H9 (cell line): ENCODE data around the gene MSI2. TPM values are rescaled to one million over a fixed set of nuclear protein-coding genes. Genes with fewer than 3 reads are reported as not detected.

ENCODE experiments used
- DNase-seq: peaks from one replicate; pipeline ENCODE4 v3.0.0-alpha.2; 2017
- H2AFZ ChIP-seq: one replicate; pipeline ENCODE4 v1.6.1; 2013; ENCODE audit warnings: mild to moderate bottlenecking, low read length, control low read depth, moderate library complexity
- H2AK5ac ChIP-seq: 2 replicates; pipeline ENCODE4 v1.6.1; 2013; ENCODE audit warnings: low read length, control low read depth, mixed read lengths; ENCODE audit not compliant: insufficient read length
- H2BK120ac ChIP-seq: one replicate; pipeline ENCODE4 v1.6.1; 2013; ENCODE audit warnings: low read depth, mild to moderate bottlenecking, low read length, control low read depth, inconsistent platforms; ENCODE audit not compliant: poor library complexity, severe bottlenecking
- H2BK12ac ChIP-seq: 2 replicates; pipeline ENCODE4 v1.6.1; 2013; ENCODE audit warnings: low read length, control low read depth, mixed read lengths, low read depth; ENCODE audit not compliant: insufficient read length
- H2BK15ac ChIP-seq: 2 replicates; pipeline ENCODE4 v1.6.1; 2013; ENCODE audit warnings: low read depth, low read length, control low read depth
- H2BK20ac ChIP-seq: one replicate; pipeline ENCODE4 v1.6.1; 2013; ENCODE audit warnings: low read depth, mild to moderate bottlenecking, low read length, control low read depth, inconsistent platforms; ENCODE audit not compliant: poor library complexity, severe bottlenecking
- H2BK5ac ChIP-seq: 2 replicates; pipeline ENCODE4 v1.6.1; 2013; ENCODE audit warnings: low read length, control low read depth, mixed read lengths; ENCODE audit not compliant: insufficient read length
- H3K14ac ChIP-seq: 2 replicates; pipeline ENCODE4 v1.6.1; 2013; ENCODE audit warnings: low read length, control low read depth; ENCODE audit not compliant: insufficient read depth
- H3K18ac ChIP-seq: 2 replicates; pipeline ENCODE4 v1.6.1; 2013; ENCODE audit warnings: low read depth, mild to moderate bottlenecking, mixed read lengths, low read length, control low read depth; ENCODE audit not compliant: insufficient read length
- H3K23ac ChIP-seq: 2 replicates; pipeline ENCODE4 v1.6.1; 2013; ENCODE audit warnings: low read length, control low read depth, mixed read lengths, low read depth; ENCODE audit not compliant: insufficient read length
- H3K23me2 ChIP-seq: 2 replicates; pipeline ENCODE4 v1.6.1; 2013; ENCODE audit warnings: low read depth, mild to moderate bottlenecking, mixed read lengths, low read length, control low read depth; ENCODE audit not compliant: insufficient read length, poor library complexity, severe bottlenecking
- H3K27ac ChIP-seq: 2 replicates; pipeline ENCODE4 v1.5.1; 2013; ENCODE audit warnings: low read length, control low read depth, mixed read lengths, low read depth; ENCODE audit not compliant: insufficient read length
- H3K27me3 ChIP-seq: 2 replicates; pipeline ENCODE4 v1.6.1; 2013; ENCODE audit warnings: low read length, control low read depth, inconsistent platforms; ENCODE audit not compliant: insufficient read depth
- H3K4ac ChIP-seq: 2 replicates; pipeline ENCODE4 v1.6.1; 2013; ENCODE audit warnings: low read depth, mild to moderate bottlenecking, control low read depth, inconsistent platforms, low read length, moderate library complexity
- H3K4me1 ChIP-seq: 2 replicates; pipeline ENCODE4 v1.6.1; 2013; ENCODE audit warnings: low read length, control low read depth, inconsistent platforms; ENCODE audit not compliant: insufficient read depth
- H3K4me2 ChIP-seq: 2 replicates; pipeline ENCODE4 v1.6.1; 2013; ENCODE audit warnings: low read length, control low read depth, mixed read lengths; ENCODE audit not compliant: insufficient read length, insufficient read depth
- H3K56ac ChIP-seq: 2 replicates; pipeline ENCODE4 v1.6.1; 2013; ENCODE audit warnings: low read depth, mild to moderate bottlenecking, mixed read lengths, low read length, control low read depth; ENCODE audit not compliant: insufficient read length
- H3K79me1 ChIP-seq: 2 replicates; pipeline ENCODE4 v1.6.1; 2013; ENCODE audit warnings: low read depth, mild to moderate bottlenecking, moderate library complexity, low read length, control low read depth, inconsistent platforms; ENCODE audit not compliant: insufficient read depth, poor library complexity, severe bottlenecking
- H3K79me2 ChIP-seq: 2 replicates; pipeline ENCODE4 v1.6.1; 2013; ENCODE audit warnings: low read length, control low read depth, inconsistent platforms; ENCODE audit not compliant: insufficient read depth
- H3K9ac ChIP-seq: 2 replicates; pipeline ENCODE4 v1.6.1; 2013; ENCODE audit warnings: low read length, control low read depth, mixed read lengths; ENCODE audit not compliant: insufficient read length; ENCODE audit errors: extremely low read depth
- H3K9me3 ChIP-seq: one replicate; pipeline ENCODE4 v1.6.1; 2013; ENCODE audit warnings: low read depth, low read length, inconsistent platforms; ENCODE audit not compliant: control insufficient read depth
- H3T11ph ChIP-seq: one replicate; pipeline ENCODE4 v1.6.1; 2013; ENCODE audit warnings: mild to moderate bottlenecking, low read length, control low read depth, inconsistent platforms
- H4K20me1 ChIP-seq: one replicate; pipeline ENCODE4 v1.6.1; 2013; ENCODE audit not compliant: control insufficient read depth, insufficient read length, insufficient read depth
- H4K5ac ChIP-seq: 2 replicates; pipeline ENCODE4 v1.6.1; 2013; ENCODE audit warnings: low read depth, mild to moderate bottlenecking, mixed read lengths, low read length, control low read depth; ENCODE audit not compliant: insufficient read length
- H4K8ac ChIP-seq: replicated peaks from 2 replicates; pipeline ENCODE4 v1.6.1; 2013; ENCODE audit warnings: low read length, control low read depth, mixed read lengths, low read depth; ENCODE audit not compliant: insufficient read length
- H4K91ac ChIP-seq: 2 replicates; pipeline ENCODE4 v1.6.1; 2013; ENCODE audit warnings: low read depth, mild to moderate bottlenecking, moderate library complexity, mixed read lengths, low read length, control low read depth; ENCODE audit not compliant: insufficient read length
- H3K27ac Mint-ChIP-seq, 3 experiments: 2 replicates in 2 of 3; 3 replicates in 1 of 3; pipeline ENCODE4 v1.8.0; 2020 to 2021; ENCODE audit warnings: mixed read lengths in 3 of 3, mild to moderate bottlenecking in 1 of 3, moderate library complexity in 1 of 3
- H3K27me3 Mint-ChIP-seq: 2 replicates; pipeline ENCODE4 v1.8.0; 2021; ENCODE audit warnings: low read depth, mild to moderate bottlenecking, moderate library complexity, mixed read lengths
- H3K36me3 Mint-ChIP-seq, 3 experiments: 2 replicates in 2 of 3; 3 replicates in 1 of 3; pipeline ENCODE4 v1.8.0; 2020 to 2021; ENCODE audit warnings: low read depth in 3 of 3, mixed read lengths in 3 of 3; ENCODE audit not compliant: insufficient read depth in 1 of 3
- H3K4me1 Mint-ChIP-seq, 2 experiments: 2 replicates each; pipeline ENCODE4 v1.8.0; 2020; ENCODE audit warnings: mixed read lengths in 2 of 2
- H3K4me3 Mint-ChIP-seq, 2 experiments: 2 replicates in 1 of 2; 3 replicates in 1 of 2; pipeline ENCODE4 v1.8.0; 2020 to 2021; ENCODE audit warnings: mild to moderate bottlenecking in 2 of 2, mixed read lengths in 2 of 2, moderate library complexity in 1 of 2
- H3K9me3 Mint-ChIP-seq, 2 experiments: 2 replicates in 1 of 2; 3 replicates in 1 of 2; pipeline ENCODE4 v1.8.0; 2020; ENCODE audit warnings: mild to moderate bottlenecking in 2 of 2, mixed read lengths in 2 of 2, moderate library complexity in 1 of 2
- CTCF ChIP-seq: fragments of 200-600 bp; sonication (generic); conservative IDR thresholded peaks from 3 replicates; pipeline ENCODE4 v1.8.0; 2021; ENCODE audit warnings: antibody characterized with exemption, mild to moderate bottlenecking
- WGBS: extraction: QIAGEN DNeasy Blood & Tissue Kit; methylation state at CpG from one replicate; pipeline ENCODE4 v1.1.7; 2013; ENCODE audit warnings: missing lambda C conversion rate, low lambda C conversion rate, mixed read lengths; ENCODE audit not compliant: insufficient read length; ENCODE audit errors: extremely low coverage; 5-methylcytosine and 5-hydroxymethylcytosine counted together
- total RNA-seq: library from RNA; stranded (reverse); gene quantifications from 2 replicates; pipeline ENCODE4 v1.2.1, GENCODE V29; 2021

MSI2 gene
- total RNA-seq, 1 experiment from 2014 or later: 98.5 TPM

GRCh38 chr17:57502022-57502421, 245.7 kb downstream of the MSI2 start:
- no peak for TF ChIP-seq CTCF
- H3K79me1 ChIP-seq: no peaks in the 10 kb centered on the region
- H3K4me1 ChIP-seq: peaks cover 10% of the 10 kb centered on the region; the same call in 1 of the 2 replicates
- no peak overlapping the region for H2AK5ac ChIP-seq
- Mint-ChIP-seq H3K9me3 (no peaks in the 10 kb centered on the region), H3K4me1 (peaks cover 5 to 15% of the 10 kb centered on the region in 2 experiments), H3K36me3 (no peaks in the 10 kb centered on the region), H3K4me3 (no peak overlapping the region), H3K27me3 (no peaks in the 10 kb centered on the region; the same call in 1 of the 2 replicates), H3K27ac (no peak overlapping the region)
- no peak overlapping the region for H2BK15ac ChIP-seq
- no peak overlapping the region for H2BK120ac ChIP-seq
- no peaks in the 10 kb centered on the region for H3K27me3 ChIP-seq
- no peak overlapping the region for H2BK5ac ChIP-seq
- no peak overlapping the region for H3K4me2 ChIP-seq
- no peak overlapping the region for H3K18ac ChIP-seq
- H3K4ac ChIP-seq: no peak overlapping the region
- no peaks in the 10 kb centered on the region for H3K9me3 ChIP-seq
- H4K8ac ChIP-seq: no peak overlapping the region
- H3K9ac ChIP-seq: no peak overlapping the region
- H3K23ac ChIP-seq: no peak overlapping the region
- no peak overlapping the region for H3K56ac ChIP-seq
- no peak overlapping the region for H2BK20ac ChIP-seq
- H3K23me2 ChIP-seq: no peaks in the 10 kb centered on the region
- WGBS: no CpG with 5 or more reads among the region's 4 CpGs
- H3T11ph ChIP-seq: no peak overlapping the region
- no peak overlapping the region for H2AFZ ChIP-seq
- H4K5ac ChIP-seq: no peak overlapping the region
- no peak for DNase-seq
- no peaks in the 10 kb centered on the region; the same call in 1 of the 2 replicates for H3K79me2 ChIP-seq
- H3K14ac ChIP-seq: no peak overlapping the region
- H3K27ac ChIP-seq: no peak overlapping the region
- no peak overlapping the region for H2BK12ac ChIP-seq
- no peak overlapping the region for H4K91ac ChIP-seq
- no peaks in the 10 kb centered on the region for H4K20me1 ChIP-seq
